ENCODE measurements around the gene FCHSD1.

Gene FCHSD1

GRCh38 chr5:141609044-141609443 is 42.2 kb downstream of the FCHSD1 start:
- DNase-seq (ENCODE audit: insufficient read length) (no peak), FAIRE-seq (no peak)
- TF ChIP-seq POLR2AphosphoS5 (IDR thresholded peaks at IDR 0.05; ENCODE audit: low read depth, low read length) (no peak), POLR2A (IDR thresholded peaks at IDR 0.05; ENCODE audit: low read depth, low read length) (no peak), TAF1 (IDR thresholded peaks at IDR 0.05; ENCODE audit: borderline replicate concordance, low read depth, low read length) (no peak)

- no peak for TF ChIP-seq POLR2A (IDR thresholded peaks at IDR 0.05; ENCODE audit: low read depth, low read length)
- no peak for TF ChIP-seq POLR2AphosphoS5 (IDR thresholded peaks at IDR 0.05; ENCODE audit: low read depth, low read length)
- no peak for TF ChIP-seq TAF1 (IDR thresholded peaks at IDR 0.05; ENCODE audit: borderline replicate concordance, low read depth, low read length)
- DNase-seq (ENCODE audit: insufficient read length): no peak
- no peak for FAIRE-seq
Observed at GRCh38 chr5:141608557-141608956, 42.7 kb downstream of the FCHSD1 start.

- FAIRE-seq (no peak), DNase-seq (ENCODE audit: insufficient read length) (no peak)
- TF ChIP-seq POLR2A (IDR thresholded peaks at IDR 0.05; ENCODE audit: low read depth, low read length) (no peak), POLR2AphosphoS5 (IDR thresholded peaks at IDR 0.05; ENCODE audit: low read depth, low read length) (no peak), TAF1 (IDR thresholded peaks at IDR 0.05; ENCODE audit: borderline replicate concordance, low read depth, low read length) (no peak)
Observed at GRCh38 chr5:141608046-141608445, 43.2 kb downstream of the FCHSD1 start.

GRCh38 chr5:141605523-141606277 is 45.5 kb downstream of the FCHSD1 start:
- peak; percentile 69 for FAIRE-seq
- DNase-seq (ENCODE audit: insufficient read length): peak; percentile 17
- TF ChIP-seq POLR2AphosphoS5 (IDR thresholded peaks at IDR 0.05; ENCODE audit: low read depth, low read length) (no peak), TAF1 (IDR thresholded peaks at IDR 0.05; ENCODE audit: borderline replicate concordance, low read depth, low read length) (no peak), POLR2A (IDR thresholded peaks at IDR 0.05; ENCODE audit: low read depth, low read length) (no peak)

GRCh38 chr5:141603923-141604717 is 47.1 kb downstream of the FCHSD1 start:
- no peak for DNase-seq (ENCODE audit: insufficient read length)

GRCh38 chr5:141602606-141603005 is 48.6 kb downstream of the FCHSD1 start:
- no peak for TF ChIP-seq TAF1 (IDR thresholded peaks at IDR 0.05; ENCODE audit: borderline replicate concordance, low read depth, low read length)
- no peak for DNase-seq (ENCODE audit: insufficient read length)
- FAIRE-seq: no peak

More at GRCh38 chr5:141603923-141604717, 47.1 kb downstream of the FCHSD1 start:
- TF ChIP-seq TAF1 (IDR thresholded peaks at IDR 0.05; ENCODE audit: borderline replicate concordance, low read depth, low read length) (no peak), POLR2A (IDR thresholded peaks at IDR 0.05; ENCODE audit: low read depth, low read length) (no peak), POLR2AphosphoS5 (IDR thresholded peaks at IDR 0.05; ENCODE audit: low read depth, low read length) (no peak)
- peak; percentile 51 for FAIRE-seq

GRCh38 chr5:141598391-141599345 is 52.5 kb downstream of the FCHSD1 start:
- TF ChIP-seq POLR2A (IDR thresholded peaks at IDR 0.05; ENCODE audit: low read depth, low read length) (no peak), POLR2AphosphoS5 (IDR thresholded peaks at IDR 0.05; ENCODE audit: low read depth, low read length) (no peak), TAF1 (IDR thresholded peaks at IDR 0.05; ENCODE audit: borderline replicate concordance, low read depth, low read length) (no peak)
- DNase-seq (ENCODE audit: insufficient read length): no peak
- FAIRE-seq: peak; percentile 33

- DNase-seq (ENCODE audit: insufficient read length) (no peak), FAIRE-seq (no peak)
- TF ChIP-seq POLR2A (IDR thresholded peaks at IDR 0.05; ENCODE audit: low read depth, low read length) (no peak), POLR2AphosphoS5 (IDR thresholded peaks at IDR 0.05; ENCODE audit: low read depth, low read length) (no peak), TAF1 (IDR thresholded peaks at IDR 0.05; ENCODE audit: borderline replicate concordance, low read depth, low read length) (no peak)
Observed at GRCh38 chr5:141597814-141598213, 53.4 kb downstream of the FCHSD1 start.

GRCh38 chr5:141597394-141597793 is 53.8 kb downstream of the FCHSD1 start:
- FAIRE-seq (peak; percentile 24), DNase-seq (ENCODE audit: insufficient read length) (no peak)
- TF ChIP-seq POLR2A (IDR thresholded peaks at IDR 0.05; ENCODE audit: low read depth, low read length) (no peak), TAF1 (IDR thresholded peaks at IDR 0.05; ENCODE audit: borderline replicate concordance, low read depth, low read length) (no peak), POLR2AphosphoS5 (IDR thresholded peaks at IDR 0.05; ENCODE audit: low read depth, low read length) (no peak)

GRCh38 chr5:141596867-141597266 is 54.4 kb downstream of the FCHSD1 start:
- TF ChIP-seq POLR2AphosphoS5 (IDR thresholded peaks at IDR 0.05; ENCODE audit: low read depth, low read length) (no peak), TAF1 (IDR thresholded peaks at IDR 0.05; ENCODE audit: borderline replicate concordance, low read depth, low read length) (no peak), POLR2A (IDR thresholded peaks at IDR 0.05; ENCODE audit: low read depth, low read length) (no peak)
- DNase-seq (ENCODE audit: insufficient read length) (no peak), FAIRE-seq (no peak)

- DNase-seq (ENCODE audit: insufficient read length) (no peak), FAIRE-seq (peak; percentile 9)
Observed at GRCh38 chr5:141590127-141590526, 61.1 kb downstream of the FCHSD1 start.

More at GRCh38 chr5:141590127-141590526, 61.1 kb downstream of the FCHSD1 start:
- no peak for TF ChIP-seq POLR2AphosphoS5 (IDR thresholded peaks at IDR 0.05; ENCODE audit: low read depth, low read length)
- no peak for TF ChIP-seq TAF1 (IDR thresholded peaks at IDR 0.05; ENCODE audit: borderline replicate concordance, low read depth, low read length)
- TF ChIP-seq POLR2A (IDR thresholded peaks at IDR 0.05; ENCODE audit: low read depth, low read length): no peak

All from GM12892 (cell line).